Suprapubic skin (tissue), 4 donors: ENCODE results near the gene LENG8. TPM values are rescaled to one million over a fixed set of nuclear protein-coding genes. Genes with fewer than 3 reads are reported as not detected.
A peak's percentile ranks its signal among the peaks of the same experiment; 100 is the strongest.

Experiments used
- DNase-seq, 2 donors: peaks; one replicate each; pipeline ENCODE4 v3.0.0-alpha.2; 2019; ENCODE audit warnings: low spot score in 2 of 2
- H3K27ac ChIP-seq: fragments of 200-600 bp; sonication (generic); one replicate; pipeline ENCODE4 v1.5.1; 2019
- H3K27me3 ChIP-seq: fragments of 200-600 bp; sonication (generic); one replicate; pipeline ENCODE4 v1.5.1; 2019
- H3K36me3 ChIP-seq: fragments of 200-600 bp; sonication (generic); one replicate; pipeline ENCODE4 v1.5.1; 2019
- H3K4me1 ChIP-seq: fragments of 200-600 bp; sonication (generic); one replicate; pipeline ENCODE4 v1.5.1; 2019
- H3K4me3 ChIP-seq: fragments of 200-600 bp; sonication (generic); one replicate; pipeline ENCODE4 v1.5.1; 2019; ENCODE audit warnings: mild to moderate bottlenecking
- H3K9me3 ChIP-seq: fragments of 200-600 bp; sonication (generic); one replicate; pipeline ENCODE4 v1.5.1; 2019
- EP300 ChIP-seq: sonication (generic); formaldehyde crosslinking; IDR thresholded peaks from one replicate; pipeline ENCODE4 v1.6.1; 2017; ENCODE audit warnings: antibody characterized with exemption
- POLR2A ChIP-seq, 2 donors: fragments of 450-650 bp; IDR thresholded peaks; one replicate each; pipeline ENCODE4 v1.6.1; 2017; ENCODE audit warnings: antibody characterized with exemption in 2 of 2, mild to moderate bottlenecking in 2 of 2, moderate library complexity in 2 of 2
- POLR2AphosphoS5 ChIP-seq, 3 donors: sonication (generic); formaldehyde crosslinking; IDR thresholded peaks; one replicate each; pipeline ENCODE4 v1.6.1; 2017; ENCODE audit warnings: antibody characterized with exemption in 3 of 3
- WGBS: methylation state at CpG from one replicate; pipeline ENCODE4 v1.1.5; 2018; 5-methylcytosine and 5-hydroxymethylcytosine counted together
- total RNA-seq, 4 donors: library from RNA; depleted of rRNA; stranded (reverse); fragments of >200 nt; gene quantifications; one replicate each; pipeline ENCODE4 v1.1.0, GENCODE V29; 2016
- TF ChIP-seq, protein P1 (sequence below), 2 donors: fragments of 200-600 bp in 1 of 2; fragments of 450-650 bp in 1 of 2; sonication (generic) in 1 of 2; IDR thresholded peaks; one replicate each; pipeline ENCODE4 v1.5.1; 2016 to 2019; ENCODE audit warnings: antibody characterized with exemption in 2 of 2, mild to moderate bottlenecking in 1 of 2, moderate library complexity in 1 of 2

The LENG8 gene
- total RNA-seq, 4 donors from 2014 or later: 80.4 to 410 (median 124) TPM

DNA sequence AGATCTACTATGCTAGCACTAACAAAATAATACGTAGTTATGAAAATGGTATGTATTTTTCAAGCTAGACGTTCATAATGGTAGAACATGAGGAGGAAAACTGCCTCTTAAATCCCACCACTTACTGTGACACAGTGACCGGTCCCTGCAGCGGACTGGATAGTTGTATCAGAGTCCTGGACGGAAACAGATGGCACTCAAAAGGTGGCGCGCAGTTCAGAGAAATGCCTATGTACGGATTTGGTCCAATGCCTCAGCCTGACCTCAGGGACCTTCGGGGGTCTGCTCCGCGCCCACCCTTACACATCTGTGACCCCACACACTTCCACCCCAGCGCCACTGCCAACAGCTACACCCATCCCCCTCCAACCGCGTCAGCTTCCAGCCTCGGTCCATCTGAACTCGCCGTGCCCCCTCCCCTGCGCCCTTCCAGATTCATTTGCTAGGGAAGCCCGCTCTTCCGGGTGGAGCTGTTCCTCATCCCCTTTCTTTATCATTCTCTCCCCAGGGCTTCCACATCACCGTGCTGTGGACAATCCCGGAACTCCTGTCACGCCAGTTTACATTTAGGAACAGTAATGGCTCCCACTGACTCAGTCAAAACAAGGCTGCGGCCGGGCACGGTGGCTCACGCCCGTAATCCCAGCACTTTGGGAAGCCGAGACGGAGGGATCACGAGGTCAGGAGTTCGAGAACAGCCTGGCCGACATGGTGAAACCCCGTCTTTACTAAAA lies 792 bp upstream of the LENG8 start:
- H3K4me1 ChIP-seq: peaks cover 47% of the 10 kb centered on the region
- DNase-seq: peak; percentile 84 to 85
- peaks cover 33% of the 10 kb centered on the region for H3K36me3 ChIP-seq
- peak overlapping the region; percentile 78 for H3K4me3 ChIP-seq
- H3K27me3 ChIP-seq: no peaks in the 10 kb centered on the region
- peak overlapping the region; percentile 98 for H3K27ac ChIP-seq
- TF ChIP-seq POLR2AphosphoS5 (IDR thresholded peaks at IDR 0.05): peak in 1 of 3 donors; percentile 9
- TF ChIP-seq, protein P1, sequence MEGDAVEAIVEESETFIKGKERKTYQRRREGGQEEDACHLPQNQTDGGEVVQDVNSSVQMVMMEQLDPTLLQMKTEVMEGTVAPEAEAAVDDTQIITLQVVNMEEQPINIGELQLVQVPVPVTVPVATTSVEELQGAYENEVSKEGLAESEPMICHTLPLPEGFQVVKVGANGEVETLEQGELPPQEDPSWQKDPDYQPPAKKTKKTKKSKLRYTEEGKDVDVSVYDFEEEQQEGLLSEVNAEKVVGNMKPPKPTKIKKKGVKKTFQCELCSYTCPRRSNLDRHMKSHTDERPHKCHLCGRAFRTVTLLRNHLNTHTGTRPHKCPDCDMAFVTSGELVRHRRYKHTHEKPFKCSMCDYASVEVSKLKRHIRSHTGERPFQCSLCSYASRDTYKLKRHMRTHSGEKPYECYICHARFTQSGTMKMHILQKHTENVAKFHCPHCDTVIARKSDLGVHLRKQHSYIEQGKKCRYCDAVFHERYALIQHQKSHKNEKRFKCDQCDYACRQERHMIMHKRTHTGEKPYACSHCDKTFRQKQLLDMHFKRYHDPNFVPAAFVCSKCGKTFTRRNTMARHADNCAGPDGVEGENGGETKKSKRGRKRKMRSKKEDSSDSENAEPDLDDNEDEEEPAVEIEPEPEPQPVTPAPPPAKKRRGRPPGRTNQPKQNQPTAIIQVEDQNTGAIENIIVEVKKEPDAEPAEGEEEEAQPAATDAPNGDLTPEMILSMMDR (IDR thresholded peaks at IDR 0.05): no peak
- WGBS: 2% methylated on average over 32 of the region's 34 CpGs
- H3K9me3 ChIP-seq: no peaks in the 10 kb centered on the region

DNA sequence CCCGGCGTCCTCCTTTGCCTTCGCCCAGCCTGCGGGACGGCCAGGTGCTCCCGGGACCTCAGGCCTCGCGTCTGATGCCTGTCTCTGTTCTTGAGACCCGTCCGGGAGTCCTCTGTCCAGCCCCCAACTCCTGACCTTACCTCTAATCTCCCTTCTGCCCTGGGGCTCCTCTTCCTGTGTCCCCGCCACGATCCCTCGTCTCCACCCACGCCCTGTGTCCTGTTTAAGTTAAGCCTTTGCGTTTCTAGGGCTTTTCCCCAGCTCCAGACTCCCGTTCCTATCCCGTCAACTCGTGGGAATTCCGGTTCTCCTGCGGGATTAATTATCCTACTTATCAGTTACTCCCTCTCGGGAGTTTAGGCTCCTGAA lies 686 bp downstream of the LENG8 start:
- TF ChIP-seq POLR2AphosphoS5 (IDR thresholded peaks at IDR 0.05) (no peak), POLR2A (IDR thresholded peaks at IDR 0.05) (no peak), EP300 (no peak)
- TF ChIP-seq, protein P1 (IDR thresholded peaks at IDR 0.05): no peak
- under 1% methylated on average over 21 of the region's 21 CpGs for WGBS
- no peak for DNase-seq
- Histone ChIP-seq H3K27me3 (no peaks in the 10 kb centered on the region), H3K9me3 (no peaks in the 10 kb centered on the region), H3K4me3 (peak overlapping the region; percentile 78), H3K4me1 (peaks cover 47% of the 10 kb centered on the region), H3K36me3 (peaks cover 47% of the 10 kb centered on the region), H3K27ac (peak overlapping the region; percentile 98)

DNA sequence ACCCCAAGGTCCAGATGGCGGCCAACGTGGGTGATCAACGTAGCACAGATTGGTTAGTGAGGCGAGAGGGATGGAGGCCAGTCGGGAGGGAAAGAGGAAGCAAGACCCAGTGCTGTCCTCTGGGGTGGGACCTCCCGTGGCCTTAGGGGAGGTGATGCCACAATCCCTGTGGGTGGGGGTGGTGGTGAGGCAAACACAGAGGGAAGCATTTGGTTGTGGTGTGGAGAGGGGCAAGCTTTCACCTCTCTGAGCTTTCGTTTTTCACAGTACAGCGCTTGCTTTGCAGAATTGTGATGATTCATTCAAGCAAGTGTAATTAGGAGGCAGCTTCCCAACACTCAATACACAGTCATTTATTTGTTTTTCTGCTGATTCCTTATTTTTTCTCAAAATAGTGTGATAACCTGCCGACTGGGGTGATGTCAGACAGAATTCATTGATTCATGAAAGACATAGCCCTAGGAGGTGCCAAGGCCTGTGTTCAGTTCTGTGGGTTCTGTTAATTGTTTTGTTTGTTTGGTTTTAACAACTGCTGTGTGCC lies 2.4 kb downstream of the LENG8 start:
- H3K4me1 ChIP-seq: peaks cover 43% of the 10 kb centered on the region
- no peak overlapping the region for H3K4me3 ChIP-seq
- DNase-seq: no peak
- TF ChIP-seq POLR2AphosphoS5 (IDR thresholded peaks at IDR 0.05) (no peak), POLR2A (IDR thresholded peaks at IDR 0.05) (no peak), EP300 (no peak)
- TF ChIP-seq, protein P1 (IDR thresholded peaks at IDR 0.05): no peak
- no peaks in the 10 kb centered on the region for H3K9me3 ChIP-seq
- H3K27me3 ChIP-seq: no peaks in the 10 kb centered on the region
- WGBS: 65% methylated on average over 9 of the region's 9 CpGs
- H3K27ac ChIP-seq: no peak overlapping the region
- H3K36me3 ChIP-seq: peaks cover 55% of the 10 kb centered on the region

DNA sequence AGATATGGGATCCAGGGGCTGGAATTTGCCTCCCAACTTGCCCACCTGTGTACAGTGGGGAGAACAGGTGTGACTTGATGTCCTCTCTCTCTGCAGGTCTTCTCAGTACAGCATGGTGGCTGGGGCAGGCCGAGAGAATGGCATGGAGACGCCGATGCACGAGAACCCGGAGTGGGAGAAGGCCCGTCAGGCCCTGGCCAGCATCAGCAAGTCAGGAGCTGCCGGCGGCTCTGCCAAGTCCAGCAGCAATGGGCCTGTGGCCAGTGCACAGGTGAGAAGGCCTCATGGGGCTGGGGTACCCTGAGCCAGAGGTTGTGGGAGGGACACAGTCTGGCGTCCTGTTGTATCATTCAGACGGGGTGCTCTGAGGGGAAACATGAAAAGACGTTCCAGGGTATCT lies 3.0 kb downstream of the LENG8 start:
- peaks cover 37% of the 10 kb centered on the region for H3K4me1 ChIP-seq
- H3K27me3 ChIP-seq: no peaks in the 10 kb centered on the region
- DNase-seq: no peak
- H3K27ac ChIP-seq: no peak overlapping the region
- H3K9me3 ChIP-seq: no peaks in the 10 kb centered on the region
- TF ChIP-seq POLR2AphosphoS5 (IDR thresholded peaks at IDR 0.05) (no peak), POLR2A (IDR thresholded peaks at IDR 0.05) (no peak)
- TF ChIP-seq, protein P1 (IDR thresholded peaks at IDR 0.05): no peak
- H3K36me3 ChIP-seq: peaks cover 61% of the 10 kb centered on the region
- H3K4me3 ChIP-seq: no peak overlapping the region
- 87% methylated on average over 8 of the region's 11 CpGs for WGBS

DNA sequence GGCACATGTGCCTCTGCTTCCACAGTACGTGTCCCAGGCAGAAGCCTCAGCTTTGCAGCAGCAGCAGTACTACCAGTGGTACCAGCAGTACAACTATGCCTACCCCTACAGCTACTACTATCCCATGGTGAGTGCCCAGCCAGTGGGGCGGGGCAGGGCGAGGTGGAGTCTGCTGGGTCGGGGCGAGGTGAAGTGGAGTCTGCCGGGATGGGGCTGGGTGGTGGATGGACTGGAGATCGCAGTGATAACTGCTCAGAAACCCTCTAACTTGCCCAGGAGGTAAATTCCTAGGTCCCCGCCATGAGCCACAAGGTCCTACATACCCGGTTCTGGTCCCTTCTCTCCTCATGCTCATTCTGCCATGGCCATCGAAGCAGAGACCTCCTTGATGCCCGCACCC lies 3.6 kb downstream of the LENG8 start:
- TF ChIP-seq, protein P1 (IDR thresholded peaks at IDR 0.05): no peak
- TF ChIP-seq EP300: no peak
- TF ChIP-seq POLR2A (IDR thresholded peaks at IDR 0.05): no peak
- Histone ChIP-seq H3K9me3 (no peaks in the 10 kb centered on the region), H3K4me1 (peaks cover 31% of the 10 kb centered on the region), H3K36me3 (peaks cover 67% of the 10 kb centered on the region), H3K27ac (no peak overlapping the region), H3K27me3 (no peaks in the 10 kb centered on the region), H3K4me3 (no peak overlapping the region)
- no peak for DNase-seq
- 79% methylated on average over 6 of the region's 11 CpGs for WGBS
